Lower leg skin (tissue), 3 donors: Measurements from ENCODE around the gene STRA6.

Experiments used
- POLR2A ChIP-seq, 2 donors: fragments of 450-650 bp; IDR thresholded peaks; one replicate each; pipeline ENCODE4 v1.6.1; 2016 to 2017; ENCODE audit warnings: antibody characterized with exemption in 2 of 2, mild to moderate bottlenecking in 1 of 2, moderate library complexity in 1 of 2
- TF ChIP-seq, protein P1 (sequence below), 3 donors: fragments of 450-650 bp; IDR thresholded peaks; one replicate each; pipeline ENCODE4 v1.5.1; 2016; ENCODE audit warnings: antibody characterized with exemption in 3 of 3, mild to moderate bottlenecking in 3 of 3, moderate library complexity in 2 of 3

DNA sequence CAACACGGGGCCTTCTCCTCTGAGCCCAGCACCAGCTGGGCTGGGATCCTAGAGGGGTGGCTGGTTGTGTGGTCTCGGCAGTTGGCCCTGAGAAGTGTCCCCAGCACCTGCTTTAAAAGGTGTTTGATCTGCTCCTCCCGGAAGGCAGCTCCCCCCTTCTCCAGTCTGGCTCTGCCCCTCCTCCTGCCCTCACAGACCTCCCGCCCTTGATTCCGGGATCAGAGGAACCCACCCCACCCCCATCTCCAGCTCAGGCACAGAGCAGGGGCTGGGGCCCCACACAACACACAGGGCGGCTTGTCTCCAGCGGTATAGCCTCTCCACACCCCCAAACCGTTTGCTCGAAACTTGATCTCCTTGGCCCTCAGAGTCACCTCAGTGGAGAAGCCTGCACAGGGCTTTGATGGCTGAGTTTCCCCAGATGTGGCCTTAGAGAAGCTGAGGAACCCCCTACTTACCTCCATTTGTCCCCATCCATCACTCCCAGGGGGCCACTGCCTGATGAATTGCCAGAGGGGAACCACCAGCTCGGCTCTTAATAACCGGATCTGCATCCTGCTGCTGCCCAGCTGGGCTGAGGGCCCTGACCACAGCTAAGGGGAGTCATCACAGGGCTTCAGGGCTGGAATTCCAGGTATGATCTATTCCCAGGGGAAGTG is 6.4 kb upstream of the STRA6 start:
- TF ChIP-seq, protein P1, sequence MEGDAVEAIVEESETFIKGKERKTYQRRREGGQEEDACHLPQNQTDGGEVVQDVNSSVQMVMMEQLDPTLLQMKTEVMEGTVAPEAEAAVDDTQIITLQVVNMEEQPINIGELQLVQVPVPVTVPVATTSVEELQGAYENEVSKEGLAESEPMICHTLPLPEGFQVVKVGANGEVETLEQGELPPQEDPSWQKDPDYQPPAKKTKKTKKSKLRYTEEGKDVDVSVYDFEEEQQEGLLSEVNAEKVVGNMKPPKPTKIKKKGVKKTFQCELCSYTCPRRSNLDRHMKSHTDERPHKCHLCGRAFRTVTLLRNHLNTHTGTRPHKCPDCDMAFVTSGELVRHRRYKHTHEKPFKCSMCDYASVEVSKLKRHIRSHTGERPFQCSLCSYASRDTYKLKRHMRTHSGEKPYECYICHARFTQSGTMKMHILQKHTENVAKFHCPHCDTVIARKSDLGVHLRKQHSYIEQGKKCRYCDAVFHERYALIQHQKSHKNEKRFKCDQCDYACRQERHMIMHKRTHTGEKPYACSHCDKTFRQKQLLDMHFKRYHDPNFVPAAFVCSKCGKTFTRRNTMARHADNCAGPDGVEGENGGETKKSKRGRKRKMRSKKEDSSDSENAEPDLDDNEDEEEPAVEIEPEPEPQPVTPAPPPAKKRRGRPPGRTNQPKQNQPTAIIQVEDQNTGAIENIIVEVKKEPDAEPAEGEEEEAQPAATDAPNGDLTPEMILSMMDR (IDR thresholded peaks at IDR 0.05) = no peak
- no peak for TF ChIP-seq POLR2A (IDR thresholded peaks at IDR 0.05)
